ENCODE data around the gene PHF21A.

DNA sequence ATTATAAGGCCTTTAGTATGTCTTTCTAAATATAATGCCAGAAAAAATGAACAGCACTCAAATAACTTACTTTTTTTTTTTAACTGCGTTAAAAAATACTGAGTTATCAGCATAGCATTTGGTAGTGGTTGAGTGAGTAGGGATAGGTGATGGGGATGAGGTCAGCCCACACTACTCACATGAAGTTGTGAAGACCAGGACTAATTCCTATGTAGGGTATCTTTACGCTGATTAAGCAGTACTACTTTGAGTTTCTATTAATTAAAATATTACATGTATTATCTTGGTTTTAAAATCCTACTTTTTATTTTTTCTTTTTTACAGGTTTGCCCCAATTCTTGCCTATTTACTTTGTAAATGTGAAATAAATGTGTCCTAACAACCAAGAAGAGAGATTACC, 13.5 kb downstream of the PHF21A start:
- no peak for TF ChIP-seq POLR2A (IDR thresholded peaks at IDR 0.05; ENCODE audit: low read depth, low read length)
- no peak for TF ChIP-seq PML (IDR thresholded peaks at IDR 0.05; ENCODE audit: low read length)
- TF ChIP-seq MEF2A (IDR thresholded peaks at IDR 0.05; ENCODE audit: insufficient read depth, low read depth, low read length): no peak
- TF ChIP-seq STAT1 (conservative IDR thresholded peaks at IDR 0.05): no peak
- no peak for TF ChIP-seq CTCF (IDR thresholded peaks at IDR 0.05 in 2 of 3, conservative IDR thresholded peaks at IDR 0.05 in 1 of 3; ENCODE audit: control insufficient read depth in 2 of 3, extremely low read depth in 1 of 3, insufficient read depth in 1 of 3, low read depth in 3 of 3, low read length in 3 of 3)
- no peak for TF ChIP-seq RAD21 (IDR thresholded peaks at IDR 0.05; ENCODE audit: insufficient read depth, low read depth, low read length)
- TF ChIP-seq YY1 (IDR thresholded peaks at IDR 0.05; ENCODE audit: low read depth, low read length): no peak

Measured in GM12878 (cell line).